Fibroblast of gingiva (primary cell): ENCODE data around the gene PBX4.

Experiments used
- DNase-seq: peaks from one replicate; pipeline ENCODE4 v3.0.0-alpha.2; 2011; ENCODE audit warnings: low read depth

PBX4 gene

GRCh38 chr19:19538061-19538784 lies 80.3 kb downstream of the PBX4 start, which contains the start of gene CILP2:
TSS of gene CILP2 (plus strand) at chr19:19538265. CDS start at chr19:19538350, 85 bp downstream.
- DNase-seq, result no peak

DNA sequence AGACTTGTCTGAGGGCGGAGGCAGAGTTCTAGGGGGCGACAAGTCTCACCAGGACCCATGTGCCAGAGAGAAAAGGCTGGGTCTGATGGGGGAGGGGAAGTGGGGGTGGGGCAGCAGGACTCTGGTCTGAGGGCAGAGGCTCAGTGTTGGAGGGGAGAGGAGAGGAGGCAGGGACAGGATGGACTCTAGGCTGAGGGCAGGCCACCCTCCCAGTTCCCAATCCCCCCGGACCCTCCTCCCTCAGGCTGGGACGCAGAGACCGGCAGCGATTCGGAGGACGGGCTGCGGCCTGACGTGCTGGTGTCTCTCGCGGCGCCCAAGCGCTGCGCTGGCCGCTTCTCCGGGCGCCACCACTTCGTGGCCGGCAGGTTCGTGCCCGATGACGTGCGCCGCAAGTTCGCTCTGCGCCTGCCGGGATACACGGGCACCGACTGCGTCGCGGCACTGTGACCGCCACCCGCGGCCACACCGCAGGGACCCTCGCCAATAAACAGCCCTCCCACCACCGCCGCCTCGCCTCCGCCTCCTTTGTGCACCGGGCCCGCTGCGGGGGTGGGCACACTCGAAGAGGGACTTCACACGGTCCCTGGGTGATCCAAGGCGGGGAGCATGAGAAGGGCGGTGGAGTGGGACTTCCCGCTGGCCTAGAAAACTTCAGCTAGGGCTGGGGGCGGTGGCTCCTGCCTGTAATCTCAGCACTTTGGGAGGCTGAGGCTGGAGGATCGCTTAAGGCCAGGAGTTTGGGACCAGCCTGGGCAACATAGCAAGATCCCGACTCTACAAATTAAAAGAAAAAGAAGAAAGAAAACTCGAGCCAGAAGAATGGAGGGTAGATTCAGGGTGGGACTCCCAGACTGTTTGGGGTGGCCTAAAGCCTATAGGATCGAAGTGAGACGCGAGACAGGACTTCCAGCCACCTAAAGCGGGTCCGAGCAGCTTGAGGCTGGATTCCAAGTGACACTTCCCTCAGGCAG lies 81.1 kb downstream of the PBX4 start:
- no peak for DNase-seq

GRCh38 chr19:19535311-19536191 lies 82.9 kb downstream of the PBX4 start:
- DNase-seq, result no peak

DNA sequence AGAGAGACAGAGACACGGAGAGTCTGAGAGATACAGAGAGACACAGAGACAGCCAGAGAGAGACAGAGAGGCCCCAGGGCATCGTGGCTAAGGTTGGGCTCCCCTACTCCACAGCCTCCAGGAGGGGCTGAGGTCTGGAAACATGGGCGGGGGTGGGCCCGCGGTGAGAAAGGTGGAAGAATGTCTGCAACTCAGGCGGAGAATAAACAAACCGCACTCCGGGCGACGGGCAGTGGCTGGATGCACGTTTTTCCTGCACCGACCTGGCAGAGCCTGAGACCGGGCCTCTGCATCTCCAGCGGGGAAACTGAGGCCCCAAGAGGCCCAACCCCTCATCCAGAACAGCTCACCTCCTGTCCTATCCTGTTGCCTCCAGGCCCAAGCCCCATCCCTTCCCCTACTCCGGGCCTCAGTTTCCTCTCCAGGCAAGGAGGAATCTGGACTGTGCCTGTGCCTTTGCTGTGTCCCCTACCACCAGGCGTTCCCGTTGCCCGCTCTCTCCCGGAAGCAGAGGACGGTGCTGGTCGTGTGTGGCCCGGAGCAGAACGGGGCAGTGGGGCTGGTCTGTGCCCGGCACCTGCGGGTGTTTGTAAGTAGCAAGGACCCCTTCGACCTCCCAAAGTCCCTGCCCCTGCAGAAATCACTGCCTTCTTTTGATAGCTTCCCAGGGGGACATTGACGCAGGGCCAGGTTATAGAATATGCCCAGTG lies 83.8 kb downstream of the PBX4 start:
- no peak for DNase-seq

- DNase-seq, result no peak
Measured at GRCh38 chr19:19533841-19534240, 84.6 kb downstream of the PBX4 start.

DNA sequence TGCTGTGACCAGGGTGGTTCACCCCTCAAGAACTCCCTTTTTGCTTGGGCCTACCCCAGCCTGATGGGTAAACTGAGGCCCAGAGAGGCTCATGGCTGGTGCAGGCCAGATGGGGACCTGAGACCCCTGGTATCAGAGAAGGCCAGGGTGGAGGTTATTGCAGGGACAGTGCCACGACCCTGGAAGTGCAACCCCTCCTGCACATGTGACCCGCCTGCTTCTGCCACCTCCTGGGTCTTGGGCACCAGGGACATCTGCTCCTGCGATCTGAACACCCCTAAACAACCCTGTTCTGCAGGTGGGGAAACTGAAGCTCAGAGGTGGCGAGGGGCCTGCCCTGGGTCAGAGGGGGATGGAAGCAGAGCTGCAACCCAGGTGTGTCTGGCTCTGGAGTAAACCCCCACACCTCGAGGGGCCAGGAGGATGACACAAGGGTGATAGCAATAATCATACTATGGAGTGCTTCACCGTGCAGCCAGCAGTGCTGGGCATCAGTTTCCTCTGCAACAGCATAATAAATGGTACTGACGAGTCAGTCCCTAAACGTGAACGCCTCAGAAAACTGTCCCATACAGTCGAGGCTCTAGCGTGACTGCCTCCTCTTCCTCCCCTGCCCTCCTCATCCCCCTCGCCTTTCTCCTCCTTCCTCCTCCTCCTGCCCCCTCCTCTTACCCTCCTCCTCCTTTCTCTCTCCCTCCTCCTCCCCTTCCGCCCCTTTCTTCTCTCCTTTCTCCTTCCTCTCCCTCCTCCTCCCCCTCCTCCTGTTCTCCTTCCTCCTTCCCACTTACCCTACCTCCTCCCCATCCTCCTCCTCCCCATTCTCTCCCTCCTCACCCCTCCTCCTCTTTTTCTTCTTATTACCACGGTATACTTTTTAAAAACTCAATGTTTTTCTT lies 85.4 kb downstream of the PBX4 start:
- DNase-seq, result no peak

GRCh38 chr19:19531951-19532805 lies 86.3 kb downstream of the PBX4 start:
- peak; percentile 45 for DNase-seq

GRCh38 chr19:19530889-19531288 lies 87.6 kb downstream of the PBX4 start:
- DNase-seq, result no peak

- DNase-seq, result no peak
Measured at GRCh38 chr19:19530423-19530804, 88.1 kb downstream of the PBX4 start.

- no peak for DNase-seq
Measured at GRCh38 chr19:19529783-19530422, 88.6 kb downstream of the PBX4 start.

DNA sequence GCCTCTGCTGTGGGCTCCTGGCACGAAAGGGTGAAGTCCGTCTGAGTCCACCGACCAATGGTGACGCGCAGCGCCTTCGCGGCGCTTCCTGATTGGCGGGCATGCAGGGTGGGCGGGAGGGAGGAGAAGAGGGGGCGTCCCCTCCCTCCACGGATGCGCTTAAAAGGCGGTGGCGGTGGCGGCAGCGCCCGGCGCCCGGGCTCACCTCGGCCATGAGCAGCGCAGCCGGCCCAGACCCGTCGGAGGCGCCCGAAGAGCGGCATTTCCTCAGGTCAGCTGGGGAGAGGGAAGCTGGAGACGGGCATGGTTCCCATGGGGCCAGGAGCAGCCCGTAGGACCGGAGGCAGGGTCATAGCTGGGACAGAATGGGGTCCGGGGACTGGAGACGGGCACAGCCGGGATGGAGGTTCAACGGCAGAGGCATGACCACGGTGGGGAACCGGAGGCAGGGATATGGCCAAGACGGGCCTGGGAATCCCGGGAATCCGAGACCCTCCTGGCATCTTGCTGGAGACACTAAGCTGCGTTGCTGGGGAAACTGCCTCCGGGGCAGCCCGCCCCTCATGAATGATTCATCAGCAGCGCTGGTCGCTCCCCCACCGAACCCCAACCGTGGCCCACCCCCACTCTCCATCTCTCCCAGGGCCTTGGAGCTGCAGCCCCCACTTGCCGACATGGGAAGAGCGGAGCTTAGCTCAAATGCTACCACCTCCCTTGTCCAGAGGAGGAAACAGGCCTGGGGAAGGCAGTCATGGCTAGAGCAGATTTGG lies 89.6 kb downstream of the PBX4 start, which contains the start of gene YJEFN3:
Gene YJEFN3, plus strand, starts transcription at position 191 of the 770 bp plus-strand sequence. Its CDS starts 22 bp downstream, at position 213.
- DNase-seq, result peak; percentile 33

DNA sequence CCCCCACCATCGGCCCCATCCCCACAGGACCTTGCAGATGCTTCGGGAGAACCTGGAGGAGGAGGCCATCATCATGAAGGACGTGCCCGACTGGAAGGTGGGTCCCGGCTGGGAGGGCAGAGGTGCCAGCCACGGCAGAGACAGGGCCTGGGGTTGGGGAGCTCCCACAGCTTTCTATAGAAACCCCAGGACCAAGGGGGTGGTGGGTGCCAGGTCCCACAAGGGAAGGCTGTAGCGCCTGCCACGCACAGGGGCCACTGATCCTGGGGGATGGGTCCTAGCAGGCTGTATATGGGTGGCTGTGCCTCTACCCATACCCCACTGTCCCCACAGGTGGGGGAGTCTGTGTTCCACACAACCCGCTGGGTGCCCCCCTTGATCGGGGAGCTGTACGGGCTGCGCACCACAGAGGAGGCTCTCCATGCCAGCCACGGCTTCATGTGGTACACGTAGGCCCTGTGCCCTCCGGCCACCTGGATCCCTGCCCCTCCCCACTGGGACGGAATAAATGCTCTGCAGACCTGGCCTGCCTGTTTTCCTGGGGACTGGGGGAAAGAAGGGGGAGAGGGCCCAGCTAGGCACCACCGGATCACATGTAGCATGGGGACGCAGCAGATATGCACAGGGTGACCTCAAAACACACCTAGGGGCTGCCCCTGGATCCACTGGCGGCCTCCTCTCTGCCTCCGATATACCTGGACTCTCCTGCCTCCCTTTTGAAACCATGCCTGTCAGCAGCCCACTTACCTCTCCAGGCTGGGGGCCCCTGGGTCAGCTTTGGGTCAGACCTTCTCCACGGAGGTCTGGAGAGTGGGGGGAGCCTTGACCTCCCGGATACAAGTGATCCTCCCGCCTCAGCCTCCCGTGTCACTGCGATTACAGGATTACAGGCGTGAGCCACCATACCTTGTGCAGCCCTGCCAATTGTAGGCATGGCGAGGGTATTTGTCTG lies 90.5 kb downstream of the PBX4 start:
- no peak for DNase-seq

DNA sequence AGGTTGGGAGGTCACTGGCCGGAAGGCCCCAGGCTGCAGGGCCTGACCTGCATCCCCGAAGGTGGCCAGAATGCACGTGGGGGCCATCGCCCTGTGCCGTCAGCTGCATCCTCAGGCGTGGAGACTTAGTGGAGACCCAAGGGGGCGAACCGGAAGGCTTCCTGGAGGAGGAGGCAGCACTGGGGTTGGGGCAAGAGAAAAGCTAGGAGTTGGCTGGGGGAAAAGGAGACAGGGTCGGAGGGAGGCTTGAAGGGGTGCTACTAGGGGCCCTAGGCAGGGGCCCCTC lies 91.2 kb downstream of the PBX4 start:
- DNase-seq, result no peak

- no peak for DNase-seq
Measured at GRCh38 chr19:19526581-19527370, 91.7 kb downstream of the PBX4 start.

DNA sequence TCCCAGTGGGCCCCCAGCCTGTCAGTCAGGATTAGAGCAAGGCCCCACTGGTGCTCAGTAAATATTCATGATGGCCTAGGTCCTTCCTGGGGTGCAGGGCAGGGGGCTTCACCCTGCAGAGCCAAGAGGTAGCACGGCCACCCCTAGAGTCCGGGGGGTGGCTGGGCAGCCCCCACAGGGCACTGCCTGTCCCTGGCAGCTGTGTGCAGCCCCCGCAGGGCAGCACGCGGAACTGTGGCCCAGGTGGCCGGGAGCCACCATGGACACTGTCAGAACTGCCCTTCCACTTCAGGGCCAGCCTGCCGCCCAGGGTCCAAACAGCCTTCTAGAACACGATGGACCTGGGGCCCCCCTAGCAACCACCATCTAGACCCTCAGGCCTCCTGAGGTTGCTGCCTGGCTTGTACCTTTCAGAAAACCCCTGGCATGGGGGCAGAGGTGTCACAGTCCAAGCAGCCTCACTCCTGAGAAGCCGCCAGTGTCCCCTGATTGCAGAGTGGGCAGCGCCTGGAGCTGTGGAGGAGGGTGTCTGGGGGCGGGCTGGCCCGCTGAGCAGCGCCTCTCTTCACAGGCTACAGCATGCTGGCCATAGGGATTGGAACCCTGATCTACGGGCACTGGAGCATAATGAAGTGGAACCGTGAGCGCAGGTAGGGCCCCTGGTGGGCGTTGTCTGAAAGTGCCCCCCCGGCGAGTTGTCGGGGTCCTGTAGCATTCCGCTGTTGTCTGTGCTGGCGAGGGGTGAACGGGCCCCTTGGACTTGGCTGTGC lies 92.7 kb downstream of the PBX4 start:
- no peak for DNase-seq
